Measurements from ENCODE around the gene RFTN1. TPM values are rescaled to one million over a fixed set of nuclear protein-coding genes. Genes with fewer than 3 reads are reported as not detected.
A peak's percentile ranks its signal among the peaks of the same experiment; 100 is the strongest.

RFTN1 gene
- total and polyA plus RNA-seq, 2 experiments from 2014 or later = 3.3 to 7.2 TPM

- peak; percentile 97 for ATAC-seq
- Histone ChIP-seq H3K36me3 (ENCODE audit: insufficient read depth) (no peaks in the 10 kb centered on the region), H3K4me3 (peak overlapping the region; percentile 11; the same call in 1 of the 2 replicates), H2AFZ (peak overlapping the region; percentile 28), H3K79me2 (replicated peaks; ENCODE audit: insufficient read depth) (no peaks in the 10 kb centered on the region), H3K9me2 (ENCODE audit: insufficient read depth) (no peaks in the 10 kb centered on the region), H3F3A (replicated peaks; ENCODE audit: low read depth) (no peaks in the 10 kb centered on the region), H3K27me3 (ENCODE audit: insufficient read depth) (no peaks in the 10 kb centered on the region), H4K20me1 (replicated peaks; ENCODE audit: insufficient read depth) (no peaks in the 10 kb centered on the region), H3K4me1 (ENCODE audit: insufficient read depth) (peaks cover 9% of the 10 kb centered on the region; the same call in 1 of the 2 replicates), H3K27ac (ENCODE audit: low read depth) (no peak overlapping the region), H3K4me2 (peak overlapping the region; percentile 44)
- peaks cover 4% of the 10 kb centered on the region; the same call in 1 of the 3 replicates for H3K9me3 Mint-ChIP-seq
- H3K36me3 Mint-ChIP-seq (ENCODE audit: low read depth) = peaks cover 4% of the 10 kb centered on the region; the same call in 1 of the 3 replicates
- H3K4me1 Mint-ChIP-seq = peaks cover 11% of the 10 kb centered on the region; the same call in 2 of the 3 replicates
- TF ChIP-seq, protein P1, sequence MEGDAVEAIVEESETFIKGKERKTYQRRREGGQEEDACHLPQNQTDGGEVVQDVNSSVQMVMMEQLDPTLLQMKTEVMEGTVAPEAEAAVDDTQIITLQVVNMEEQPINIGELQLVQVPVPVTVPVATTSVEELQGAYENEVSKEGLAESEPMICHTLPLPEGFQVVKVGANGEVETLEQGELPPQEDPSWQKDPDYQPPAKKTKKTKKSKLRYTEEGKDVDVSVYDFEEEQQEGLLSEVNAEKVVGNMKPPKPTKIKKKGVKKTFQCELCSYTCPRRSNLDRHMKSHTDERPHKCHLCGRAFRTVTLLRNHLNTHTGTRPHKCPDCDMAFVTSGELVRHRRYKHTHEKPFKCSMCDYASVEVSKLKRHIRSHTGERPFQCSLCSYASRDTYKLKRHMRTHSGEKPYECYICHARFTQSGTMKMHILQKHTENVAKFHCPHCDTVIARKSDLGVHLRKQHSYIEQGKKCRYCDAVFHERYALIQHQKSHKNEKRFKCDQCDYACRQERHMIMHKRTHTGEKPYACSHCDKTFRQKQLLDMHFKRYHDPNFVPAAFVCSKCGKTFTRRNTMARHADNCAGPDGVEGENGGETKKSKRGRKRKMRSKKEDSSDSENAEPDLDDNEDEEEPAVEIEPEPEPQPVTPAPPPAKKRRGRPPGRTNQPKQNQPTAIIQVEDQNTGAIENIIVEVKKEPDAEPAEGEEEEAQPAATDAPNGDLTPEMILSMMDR (conservative IDR thresholded peaks at IDR 0.05; ENCODE audit: low read depth in 2 of 2) = peak; percentile 94 to 98
- TF ChIP-seq STAT1 (IDR thresholded peaks at IDR 0.05; ENCODE audit: unreplicated experiment) = no peak
- peak; percentile 30; the same call in 1 of the 2 replicates for TF ChIP-seq NANOG (IDR thresholded peaks at IDR 0.05; ENCODE audit: borderline replicate concordance)
- no peak for TF ChIP-seq ETS1 (IDR thresholded peaks at IDR 0.05)
- no peak for TF ChIP-seq EZH2phosphoT487 (IDR thresholded peaks at IDR 0.05; ENCODE audit: unreplicated experiment)
- TF ChIP-seq CREB1 (CRISPR knock-in tag; IDR thresholded peaks at IDR 0.05; ENCODE audit: low read depth) = 0 out of 2 replicates have a peak, but pooled peaks have one; percentile 36
- no peak overlapping the region for H3K4me3 Mint-ChIP-seq
- peak overlapping the region; percentile 98 for H3K27ac Mint-ChIP-seq
- DNase-seq (ENCODE audit: low spot score) = peak; percentile 92
- H3K27me3 Mint-ChIP-seq (ENCODE audit: insufficient read depth, low read depth, poor library complexity) = peaks cover 12% of the 10 kb centered on the region
Observed at GRCh38 chr3:16550676-16551341, 37.3 kb upstream of the RFTN1 start.

DNA sequence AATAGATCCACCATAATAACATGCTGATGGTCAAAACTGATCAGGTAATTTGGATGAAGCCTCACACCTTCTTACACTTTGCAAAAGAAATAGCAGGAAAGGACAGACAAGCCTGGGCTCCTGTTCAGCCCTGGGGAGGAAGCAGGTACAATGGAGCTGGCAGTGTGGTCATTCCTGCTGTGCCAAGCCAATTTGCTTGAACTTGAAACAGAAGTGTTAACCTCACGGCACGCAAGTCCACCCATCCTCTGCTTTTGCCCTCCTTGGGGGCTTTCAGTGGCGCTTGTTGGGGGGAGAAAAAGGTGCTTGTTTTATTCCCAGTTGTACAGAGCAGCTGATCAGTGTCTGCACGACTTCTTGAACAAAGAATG, 36.8 kb upstream of the RFTN1 start:
- Histone ChIP-seq H3K4me2 (peak overlapping the region; percentile 44), H3K27me3 (ENCODE audit: insufficient read depth) (no peaks in the 10 kb centered on the region), H3K27ac (ENCODE audit: low read depth) (no peak overlapping the region), H3K79me2 (replicated peaks; ENCODE audit: insufficient read depth) (no peaks in the 10 kb centered on the region), H2AFZ (peak overlapping the region; percentile 4; the same call in 1 of the 2 replicates), H3F3A (replicated peaks; ENCODE audit: low read depth) (no peaks in the 10 kb centered on the region), H3K9me2 (ENCODE audit: insufficient read depth) (no peaks in the 10 kb centered on the region), H4K20me1 (replicated peaks; ENCODE audit: insufficient read depth) (no peaks in the 10 kb centered on the region), H3K4me3 (peak overlapping the region; percentile 11; the same call in 1 of the 2 replicates), H3K36me3 (ENCODE audit: insufficient read depth) (no peaks in the 10 kb centered on the region), H3K4me1 (ENCODE audit: insufficient read depth) (peaks cover 9% of the 10 kb centered on the region; the same call in 1 of the 2 replicates)
- Mint-ChIP-seq H3K9me3 (peaks cover 4% of the 10 kb centered on the region; the same call in 1 of the 3 replicates), H3K4me1 (peaks cover 11% of the 10 kb centered on the region; the same call in 2 of the 3 replicates), H3K36me3 (ENCODE audit: low read depth) (peaks cover 4% of the 10 kb centered on the region; the same call in 1 of the 3 replicates), H3K27ac (peak overlapping the region; percentile 87), H3K4me3 (no peak overlapping the region), H3K27me3 (ENCODE audit: insufficient read depth, low read depth, poor library complexity) (peaks cover 10% of the 10 kb centered on the region)
- DNase-seq (ENCODE audit: low spot score) (peak; percentile 49), ATAC-seq (peak; percentile 81)
- no peak for TF ChIP-seq EZH2 (IDR thresholded peaks at IDR 0.05; ENCODE audit: low read depth, unreplicated experiment)
- TF ChIP-seq, protein P1 (conservative IDR thresholded peaks at IDR 0.05; ENCODE audit: low read depth in 2 of 2) = 0 out of 4 replicates have a peak, but pooled peaks of 1 of the 2 experiments have one; percentile 0

All from GM23338 (cell line).